ENCODE measurements around the gene ADPRS.
A peak's percentile ranks its signal among the peaks of the same experiment; 100 is the strongest.

Gene ADPRS

DNA sequence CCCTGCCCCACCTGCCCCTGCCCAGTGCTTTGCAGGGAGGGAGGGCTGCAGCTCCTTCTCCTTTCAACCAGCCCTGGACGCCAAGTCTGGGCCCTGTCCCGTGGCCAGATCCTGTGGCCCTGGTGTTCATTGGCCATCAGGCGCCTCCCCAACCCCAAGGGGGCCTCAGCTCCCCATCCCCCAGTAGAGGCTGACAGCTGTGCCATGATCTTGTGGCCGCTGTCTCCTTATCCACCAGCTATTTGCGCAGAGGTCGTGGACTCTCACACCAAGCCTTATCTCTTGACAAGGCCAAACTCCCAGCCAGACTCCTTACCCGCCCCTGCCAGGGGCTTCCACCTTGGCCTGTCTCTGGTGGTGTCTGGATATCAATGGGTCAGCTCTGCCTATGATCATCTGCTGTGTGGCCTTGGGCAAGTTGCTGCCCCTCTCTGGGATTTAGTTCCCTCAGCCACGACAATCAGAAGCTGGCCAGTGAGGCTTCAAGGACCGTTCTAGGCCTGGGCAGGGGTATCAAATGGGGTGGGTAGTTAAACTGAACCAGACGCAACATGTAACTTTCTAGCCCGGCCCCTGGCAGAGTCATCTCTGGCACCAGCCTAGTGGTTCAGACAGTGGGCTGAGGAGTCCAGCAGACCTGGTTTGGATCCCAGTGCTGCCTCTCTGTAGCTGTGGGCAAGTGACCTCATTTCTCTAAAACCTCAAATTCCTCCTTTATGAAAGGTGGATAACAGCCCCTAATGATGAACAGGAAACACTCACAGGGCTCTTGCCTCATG is 39.6 kb downstream of the ADPRS start:
- H3K27ac Mint-ChIP-seq = no peak overlapping the region
- no peaks in the 10 kb centered on the region for H3K9me3 Mint-ChIP-seq (ENCODE audit: low read depth)
- peaks cover 5% of the 10 kb centered on the region for H3K27me3 Mint-ChIP-seq
- no peaks in the 10 kb centered on the region for H3K36me3 Mint-ChIP-seq
- H3K4me3 Mint-ChIP-seq = no peak overlapping the region
- peaks cover 19% of the 10 kb centered on the region for H3K4me1 Mint-ChIP-seq (ENCODE audit: low read depth)

DNA sequence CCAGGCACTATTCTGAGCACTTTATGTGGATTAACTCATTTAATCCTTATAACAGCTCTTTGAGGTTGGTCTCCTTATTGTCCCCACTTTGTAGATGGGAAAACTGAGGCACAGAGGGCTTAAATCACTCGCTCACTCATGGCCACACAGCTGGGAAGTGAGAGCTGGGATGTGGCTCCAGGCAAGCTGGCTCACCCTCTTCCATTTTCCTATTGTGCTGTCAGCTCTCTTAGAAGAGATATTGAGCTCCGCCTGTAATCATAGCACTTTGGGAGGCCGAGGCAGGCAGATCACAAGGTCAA is 40.2 kb downstream of the ADPRS start:
- Mint-ChIP-seq H3K4me3 (no peak overlapping the region), H3K27me3 (peaks cover 2% of the 10 kb centered on the region), H3K4me1 (ENCODE audit: low read depth) (peaks cover 17% of the 10 kb centered on the region), H3K36me3 (no peaks in the 10 kb centered on the region), H3K27ac (no peak overlapping the region), H3K9me3 (ENCODE audit: low read depth) (no peaks in the 10 kb centered on the region)

GRCh38 chr1:36132029-36132428 is 43.3 kb downstream of the ADPRS start:
- Mint-ChIP-seq H3K36me3 (no peaks in the 10 kb centered on the region), H3K9me3 (ENCODE audit: low read depth) (no peaks in the 10 kb centered on the region), H3K4me1 (ENCODE audit: low read depth) (peaks cover 8% of the 10 kb centered on the region), H3K27me3 (no peaks in the 10 kb centered on the region), H3K27ac (no peak overlapping the region), H3K4me3 (no peak overlapping the region)

- H3K9me3 Mint-ChIP-seq (ENCODE audit: low read depth) = no peaks in the 10 kb centered on the region
- no peaks in the 10 kb centered on the region for H3K27me3 Mint-ChIP-seq
- peaks cover 8% of the 10 kb centered on the region for H3K4me1 Mint-ChIP-seq (ENCODE audit: low read depth)
- peaks cover 3% of the 10 kb centered on the region for H3K36me3 Mint-ChIP-seq
- H3K27ac Mint-ChIP-seq = no peak overlapping the region
- no peak overlapping the region for H3K4me3 Mint-ChIP-seq
Measured at GRCh38 chr1:36133484-36133883, 44.8 kb downstream of the ADPRS start.

DNA sequence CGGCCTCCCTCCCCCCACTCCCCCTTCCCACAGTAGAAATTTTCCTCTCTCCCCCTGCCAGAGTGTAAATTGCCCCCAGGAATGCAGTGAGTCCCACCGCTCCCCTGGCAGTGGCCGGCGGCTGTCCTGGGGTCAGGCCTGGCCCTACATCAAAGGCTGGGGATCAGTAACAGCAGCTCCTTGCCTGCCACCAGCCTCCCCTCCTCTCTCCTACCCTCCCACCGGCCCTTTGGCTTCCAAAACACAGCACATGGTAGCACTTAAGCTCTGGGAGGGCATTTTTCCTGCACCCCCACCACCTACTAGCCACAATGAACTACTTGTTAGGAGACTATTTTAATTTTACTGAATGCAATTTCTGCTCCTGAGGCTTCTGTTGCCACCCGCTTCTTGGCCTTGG is 45.3 kb downstream of the ADPRS start:
- Mint-ChIP-seq H3K27me3 (no peaks in the 10 kb centered on the region), H3K36me3 (peaks cover 3% of the 10 kb centered on the region), H3K9me3 (ENCODE audit: low read depth) (no peaks in the 10 kb centered on the region), H3K4me1 (ENCODE audit: low read depth) (peaks cover 8% of the 10 kb centered on the region), H3K4me3 (no peak overlapping the region), H3K27ac (no peak overlapping the region)

DNA sequence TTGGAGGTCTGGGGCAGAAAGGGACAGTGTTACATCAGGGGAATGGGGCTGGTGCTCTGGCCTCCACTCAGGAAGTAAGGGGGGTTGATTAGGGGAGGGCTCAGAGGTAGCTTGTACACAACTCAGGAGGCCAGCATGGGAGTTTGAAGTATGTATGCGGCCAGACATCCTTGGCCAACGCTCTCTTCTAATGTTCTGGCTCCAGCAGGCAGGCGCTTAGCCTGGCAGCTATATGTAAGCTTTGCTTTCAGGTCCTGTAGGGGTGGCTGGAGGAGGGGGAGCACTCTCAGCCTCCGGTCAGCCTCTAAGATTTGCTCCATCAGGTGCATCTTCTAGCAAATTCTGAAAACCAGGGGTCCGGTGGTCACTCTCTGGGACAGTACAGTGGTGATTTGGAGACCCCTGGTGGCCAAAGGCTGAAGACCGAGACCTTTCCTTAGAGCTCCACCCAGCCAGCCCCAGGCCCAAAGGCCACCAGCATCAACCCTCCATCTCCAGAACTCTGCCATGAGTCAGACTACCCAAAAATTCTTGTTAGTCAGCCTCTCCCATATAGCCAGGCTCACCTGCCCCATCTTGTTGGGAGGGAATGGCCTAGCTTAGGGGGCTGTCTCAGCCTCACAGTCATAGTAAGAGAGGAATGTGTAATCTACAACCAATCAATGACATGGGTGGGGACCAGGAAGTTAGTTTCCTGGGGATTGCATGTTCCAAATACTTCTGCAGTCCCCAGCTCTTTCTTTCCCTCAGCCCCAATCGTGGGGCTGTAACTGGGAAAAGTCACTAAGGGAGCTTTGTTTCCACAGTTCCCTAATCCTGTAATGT is 46.0 kb downstream of the ADPRS start:
- Mint-ChIP-seq H3K27ac (peak overlapping the region; percentile 42), H3K36me3 (peaks cover 3% of the 10 kb centered on the region), H3K4me3 (no peak overlapping the region), H3K9me3 (ENCODE audit: low read depth) (no peaks in the 10 kb centered on the region), H3K4me1 (ENCODE audit: low read depth) (peaks cover 8% of the 10 kb centered on the region), H3K27me3 (no peaks in the 10 kb centered on the region)

- peaks cover 8% of the 10 kb centered on the region for H3K4me1 Mint-ChIP-seq (ENCODE audit: low read depth)
- peak overlapping the region; percentile 42 for H3K27ac Mint-ChIP-seq
Measured at GRCh38 chr1:36135330-36135667, 46.6 kb downstream of the ADPRS start.

DNA sequence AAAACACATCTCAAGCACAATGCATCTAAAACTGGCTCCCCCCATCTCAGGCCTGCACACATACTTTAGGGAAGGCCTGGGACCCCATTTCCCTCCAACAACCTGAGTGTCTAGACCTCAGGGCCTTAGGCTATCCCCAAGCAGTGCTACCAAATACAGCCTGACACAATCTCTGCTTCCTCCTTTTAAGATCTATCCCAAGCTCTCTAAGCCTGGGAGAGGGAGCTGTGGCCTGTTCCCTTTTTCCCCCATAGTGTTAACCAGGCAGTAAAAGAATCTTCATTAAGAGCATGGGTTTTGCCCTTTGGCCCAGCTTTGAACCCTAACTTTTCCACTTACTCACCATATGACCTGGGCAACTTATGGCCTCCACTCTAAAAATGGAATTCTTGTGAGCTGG is 47.1 kb downstream of the ADPRS start:
- Mint-ChIP-seq H3K4me1 (ENCODE audit: low read depth) (peaks cover 11% of the 10 kb centered on the region), H3K9me3 (ENCODE audit: low read depth) (no peaks in the 10 kb centered on the region), H3K27ac (peak overlapping the region; percentile 22), H3K36me3 (peaks cover 3% of the 10 kb centered on the region), H3K4me3 (no peak overlapping the region), H3K27me3 (no peaks in the 10 kb centered on the region)

More at GRCh38 chr1:36135330-36135667, 46.6 kb downstream of the ADPRS start:
- Mint-ChIP-seq H3K27me3 (no peaks in the 10 kb centered on the region), H3K4me3 (no peak overlapping the region), H3K36me3 (peaks cover 3% of the 10 kb centered on the region), H3K9me3 (ENCODE audit: low read depth) (no peaks in the 10 kb centered on the region)

DNA sequence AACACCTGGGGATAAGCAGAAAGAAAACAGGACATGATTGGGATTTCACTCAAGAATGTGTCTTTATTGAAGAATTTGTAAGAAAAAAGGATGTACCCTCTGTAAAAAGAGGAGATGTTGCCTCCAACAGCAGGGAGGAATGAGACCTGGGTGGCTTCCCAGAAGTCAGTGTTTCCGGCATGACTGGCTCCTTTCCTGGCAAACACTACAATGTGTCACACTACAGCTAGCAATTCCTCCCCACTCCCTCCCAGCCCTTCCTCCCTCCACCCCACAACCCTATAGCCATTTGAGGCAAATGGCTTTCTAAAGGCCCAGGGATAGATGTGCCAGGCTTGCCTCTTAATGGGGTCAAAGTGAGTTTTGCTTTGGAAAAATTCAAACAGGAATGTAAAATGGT is 47.8 kb downstream of the ADPRS start:
- Mint-ChIP-seq H3K9me3 (ENCODE audit: low read depth) (no peaks in the 10 kb centered on the region), H3K36me3 (peaks cover 3% of the 10 kb centered on the region), H3K27ac (peak overlapping the region; percentile 22), H3K4me3 (no peak overlapping the region), H3K4me1 (ENCODE audit: low read depth) (peaks cover 18% of the 10 kb centered on the region), H3K27me3 (no peaks in the 10 kb centered on the region)

GRCh38 chr1:36137226-36137625 is 48.5 kb downstream of the ADPRS start:
- Mint-ChIP-seq H3K27ac (no peak overlapping the region), H3K4me3 (no peak overlapping the region), H3K9me3 (ENCODE audit: low read depth) (no peaks in the 10 kb centered on the region), H3K27me3 (no peaks in the 10 kb centered on the region), H3K4me1 (ENCODE audit: low read depth) (peaks cover 23% of the 10 kb centered on the region), H3K36me3 (peaks cover 3% of the 10 kb centered on the region)

DNA sequence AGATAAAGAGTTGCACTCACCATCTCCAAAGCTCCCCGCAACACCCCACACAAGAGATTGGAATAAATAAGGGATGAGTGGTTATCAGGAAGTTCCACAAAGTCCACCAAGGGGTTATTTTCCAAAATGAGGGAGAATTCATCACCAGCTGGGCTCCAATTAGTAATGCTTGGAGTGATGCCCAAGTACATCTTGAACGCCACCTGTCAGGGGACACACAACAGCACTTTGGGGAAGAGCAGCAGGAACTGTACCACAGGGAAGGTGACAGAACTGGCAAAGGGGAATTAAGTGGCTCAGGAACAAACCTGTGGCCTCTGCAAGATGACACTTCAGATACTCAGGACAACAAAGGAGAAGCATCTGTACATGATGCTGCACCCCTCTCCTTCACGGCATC is 49.1 kb downstream of the ADPRS start:
- Mint-ChIP-seq H3K27me3 (no peaks in the 10 kb centered on the region), H3K4me1 (ENCODE audit: low read depth) (peaks cover 27% of the 10 kb centered on the region), H3K36me3 (peaks cover 3% of the 10 kb centered on the region), H3K27ac (no peak overlapping the region), H3K4me3 (no peak overlapping the region), H3K9me3 (ENCODE audit: low read depth) (no peaks in the 10 kb centered on the region)

GRCh38 chr1:36139521-36139920 is 50.8 kb downstream of the ADPRS start:
- Mint-ChIP-seq H3K27me3 (no peaks in the 10 kb centered on the region), H3K4me3 (no peak overlapping the region), H3K9me3 (ENCODE audit: low read depth) (no peaks in the 10 kb centered on the region), H3K27ac (no peak overlapping the region), H3K36me3 (peaks cover 3% of the 10 kb centered on the region), H3K4me1 (ENCODE audit: low read depth) (peaks cover 32% of the 10 kb centered on the region)

GRCh38 chr1:36142121-36142520 is 53.4 kb downstream of the ADPRS start:
- Mint-ChIP-seq H3K9me3 (ENCODE audit: low read depth) (no peaks in the 10 kb centered on the region), H3K4me3 (no peak overlapping the region), H3K27ac (no peak overlapping the region), H3K27me3 (no peaks in the 10 kb centered on the region), H3K4me1 (ENCODE audit: low read depth) (peaks cover 38% of the 10 kb centered on the region), H3K36me3 (peaks cover 3% of the 10 kb centered on the region)

- Mint-ChIP-seq H3K4me1 (ENCODE audit: low read depth) (peaks cover 46% of the 10 kb centered on the region), H3K27ac (no peak overlapping the region)
Measured at GRCh38 chr1:36143424-36143823, 54.7 kb downstream of the ADPRS start.

More at GRCh38 chr1:36143424-36143823, 54.7 kb downstream of the ADPRS start:
- no peaks in the 10 kb centered on the region for H3K9me3 Mint-ChIP-seq (ENCODE audit: low read depth)
- H3K4me3 Mint-ChIP-seq = no peak overlapping the region
- no peaks in the 10 kb centered on the region for H3K27me3 Mint-ChIP-seq
- H3K36me3 Mint-ChIP-seq = no peaks in the 10 kb centered on the region
